HEK293T (cell line): ENCODE measurements around the gene GET3.

ENCODE experiments used
- FOXA1 ChIP-seq: fragments of 450-650 bp; IDR thresholded peaks from 2 replicates; pipeline ENCODE4 v1.6.1; 2016; ENCODE audit warnings: mild to moderate bottlenecking
- PKNOX1 ChIP-seq: fragments of 450-650 bp; IDR thresholded peaks from 2 replicates; pipeline ENCODE4 v1.6.1; 2016

- no peak for TF ChIP-seq FOXA1
- TF ChIP-seq PKNOX1, result no peak
These were observed 42.7 kb upstream of the GET3 start for GRCh38 chr19:12694641-12695040.
